IPS DF 4.7 (cell line): ENCODE results near the gene KCNG4.

Source experiments
- DNase-seq: peaks from one replicate; pipeline ENCODE4 v3.0.0-alpha.2; 2013; ENCODE audit warnings: low spot score; ENCODE audit errors: extremely low read depth

Gene KCNG4

GRCh38 chr16:84262939-84263338, 23.1 kb upstream of the KCNG4 start:
- no peak for DNase-seq

- no peak for DNase-seq
Measured at GRCh38 chr16:84262031-84262430, 22.2 kb upstream of the KCNG4 start.

- DNase-seq = no peak
Measured at GRCh38 chr16:84260766-84261554, 21.1 kb upstream of the KCNG4 start.

GRCh38 chr16:84259691-84260090, 19.9 kb upstream of the KCNG4 start:
- no peak for DNase-seq

GRCh38 chr16:84258266-84258665, 18.5 kb upstream of the KCNG4 start:
- no peak for DNase-seq

GRCh38 chr16:84255050-84255810, 15.4 kb upstream of the KCNG4 start:
- no peak for DNase-seq

- DNase-seq = no peak
Measured at GRCh38 chr16:84254062-84254461, 14.2 kb upstream of the KCNG4 start.

GRCh38 chr16:84253173-84253572, 13.4 kb upstream of the KCNG4 start:
- no peak for DNase-seq

- no peak for DNase-seq
Measured at GRCh38 chr16:84252184-84252583, 12.4 kb upstream of the KCNG4 start.

GRCh38 chr16:84247844-84248243, 8.0 kb upstream of the KCNG4 start:
- no peak for DNase-seq

- no peak for DNase-seq
Measured at GRCh38 chr16:84247331-84247730, 7.5 kb upstream of the KCNG4 start.

- DNase-seq = no peak
Measured at GRCh38 chr16:84246679-84247077, 6.9 kb upstream of the KCNG4 start.

- no peak for DNase-seq
Measured at GRCh38 chr16:84245956-84246678, 6.3 kb upstream of the KCNG4 start.

- DNase-seq = no peak
Measured at GRCh38 chr16:84244728-84245127, 4.9 kb upstream of the KCNG4 start.

- DNase-seq = no peak
Measured at GRCh38 chr16:84243732-84244131, 3.9 kb upstream of the KCNG4 start.

GRCh38 chr16:84242839-84243238, 3.0 kb upstream of the KCNG4 start:
- no peak for DNase-seq

- no peak for DNase-seq
Measured at GRCh38 chr16:84241778-84242177, 2.0 kb upstream of the KCNG4 start.

GRCh38 chr16:84240455-84240854, 643 bp upstream of the KCNG4 start:
- DNase-seq = no peak

- DNase-seq = no peak
Measured at GRCh38 chr16:84239141-84239769, 557 bp downstream of the KCNG4 start.

- no peak for DNase-seq
Measured at GRCh38 chr16:84237994-84238750, 1.6 kb downstream of the KCNG4 start.

- no peak for DNase-seq
Measured at GRCh38 chr16:84236671-84237070, 3.1 kb downstream of the KCNG4 start.
